GM18499 (cell line): ENCODE measurements around the gene BZW1.
"Not testable (repeated sequence)": the region's sequence is repeated elsewhere in the genome, so short reads cannot be mapped to it uniquely, and the experiment has no call there.

ENCODE experiments used
- ATAC-seq: cut with Tn5 transposase; IDR thresholded peaks from one replicate; pipeline ENCODE4 v1.9.1; 2021; ENCODE audit warnings: moderate number of reproducible peaks; ENCODE audit not compliant: insufficient read depth, unreplicated experiment

Gene BZW1

GRCh38 chr2:200788121-200788718 lies 23.5 kb upstream of the BZW1 start:
- ATAC-seq = no peak

- no peak for ATAC-seq
Observed at GRCh38 chr2:200790185-200790584, 21.5 kb upstream of the BZW1 start.

GRCh38 chr2:200791905-200792304 lies 19.8 kb upstream of the BZW1 start:
- ATAC-seq = no peak

- ATAC-seq = no peak
Observed at GRCh38 chr2:200794143-200794542, 17.6 kb upstream of the BZW1 start.

DNA sequence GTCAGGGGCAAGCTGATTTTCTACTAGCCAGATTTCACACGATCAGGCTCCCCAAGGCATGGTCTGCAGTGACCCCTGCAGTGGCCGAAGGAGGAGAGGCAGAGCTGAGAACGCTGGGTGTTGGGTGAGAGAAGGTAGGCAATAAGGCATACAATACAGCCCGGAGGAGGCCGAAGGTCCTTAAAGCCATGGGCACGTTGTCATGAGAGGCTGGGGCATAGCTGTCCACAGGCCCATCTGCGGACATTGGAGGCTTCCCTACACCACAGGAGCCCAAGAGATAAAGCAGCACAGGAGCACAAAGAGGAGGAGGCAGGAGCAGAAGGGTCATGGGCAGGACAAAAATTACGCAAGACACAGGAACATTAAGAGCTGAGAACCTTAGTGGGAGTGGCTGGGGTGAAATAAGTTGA lies 16.7 kb upstream of the BZW1 start:
- no peak for ATAC-seq

DNA sequence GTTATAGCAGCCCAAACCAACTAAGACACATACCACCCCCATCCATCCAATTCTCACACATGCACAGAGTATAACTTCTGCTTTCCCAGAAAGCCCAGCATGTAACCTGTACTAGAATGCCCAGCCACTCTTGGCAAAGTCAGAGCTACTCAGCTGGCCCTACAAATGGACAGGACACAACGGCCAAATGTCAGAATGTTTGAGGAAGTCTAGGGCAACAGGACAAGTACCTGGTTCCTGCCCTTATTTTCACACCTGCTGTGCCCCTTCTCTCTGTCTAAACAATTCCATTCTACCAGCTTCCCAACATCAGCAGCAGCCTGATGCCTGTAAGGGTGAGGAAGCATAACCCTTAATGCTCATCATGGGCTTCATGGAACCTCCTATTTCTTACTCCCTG lies 15.1 kb upstream of the BZW1 start:
- no peak for ATAC-seq

GRCh38 chr2:200797242-200797770 lies 14.4 kb upstream of the BZW1 start:
- no peak for ATAC-seq

- ATAC-seq = no peak
Observed at GRCh38 chr2:200798514-200798913, 13.2 kb upstream of the BZW1 start.

DNA sequence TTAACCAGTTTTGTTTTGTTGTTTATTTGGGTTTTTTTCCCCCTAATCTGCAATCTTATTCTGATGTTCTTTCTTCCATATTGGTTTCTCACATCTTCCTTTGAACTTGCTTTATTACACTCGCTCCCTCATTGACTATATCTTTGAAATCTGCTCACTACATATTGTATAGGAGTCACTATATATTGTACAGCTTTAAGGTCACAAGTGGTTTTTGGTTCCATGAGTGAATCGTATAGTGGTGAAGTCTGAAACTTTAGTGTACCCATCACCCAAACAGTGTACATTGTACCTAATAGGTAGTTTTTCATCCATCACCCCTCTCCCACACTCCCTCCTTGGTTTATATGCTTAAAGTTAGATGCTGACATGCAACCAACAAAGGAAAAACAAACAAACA lies 11.3 kb upstream of the BZW1 start:
- ATAC-seq = no peak

DNA sequence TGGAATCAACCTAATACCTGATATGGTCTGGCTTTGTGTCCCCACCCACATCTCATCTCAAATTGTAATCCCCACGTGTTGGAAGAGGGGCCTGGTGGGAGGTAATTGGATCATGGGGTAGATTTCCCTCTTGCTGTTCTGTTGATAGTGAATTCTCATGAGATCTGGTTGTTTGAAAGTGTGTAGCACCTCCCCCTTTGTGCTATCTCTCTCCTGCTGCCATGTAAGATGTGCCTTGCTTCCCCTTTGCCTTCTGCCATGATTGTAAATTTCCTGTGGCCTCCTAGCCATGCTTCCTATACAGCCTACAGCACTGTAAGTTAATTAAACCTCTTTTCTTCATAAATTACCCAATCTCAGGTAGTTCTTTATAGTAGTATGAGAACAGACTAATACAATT lies 10.3 kb upstream of the BZW1 start:
- ATAC-seq = not testable (repeated sequence)

- ATAC-seq = no peak
Observed at GRCh38 chr2:200809506-200810251, 2.0 kb upstream of the BZW1 start.

DNA sequence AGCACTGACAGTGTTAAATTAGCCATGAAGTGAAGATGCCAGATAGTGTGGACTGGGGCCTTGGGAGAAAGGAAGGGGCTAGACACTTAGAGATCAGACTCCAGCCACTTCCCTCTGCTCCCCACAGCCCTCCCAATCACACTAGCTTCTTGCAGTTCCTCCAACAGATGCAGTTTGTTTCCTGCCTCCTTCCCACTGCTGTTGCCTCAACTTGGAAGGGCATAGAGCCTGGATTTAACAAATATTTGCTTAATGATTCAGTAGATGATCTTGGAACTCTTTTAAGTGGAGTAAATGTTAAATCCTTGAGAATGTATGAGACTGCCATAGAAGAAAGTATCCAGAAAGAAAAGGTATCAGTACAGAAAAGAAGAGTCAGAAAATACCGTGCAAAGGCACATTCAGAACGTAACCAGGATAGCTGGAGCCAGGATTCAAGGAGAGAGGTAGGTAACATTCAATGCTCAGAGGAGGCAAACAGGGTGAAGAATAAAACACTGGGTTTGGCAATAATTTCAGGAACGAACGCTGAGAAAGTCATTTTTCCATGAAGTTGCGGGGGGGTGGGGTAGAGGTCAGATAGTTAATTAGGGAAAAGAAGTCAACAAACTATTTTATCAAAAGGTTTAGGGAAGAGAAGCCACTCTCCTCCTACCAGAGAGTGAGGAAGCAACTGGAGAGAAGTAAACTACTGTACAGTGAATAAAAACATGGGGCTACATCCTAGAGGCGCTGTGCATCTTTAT lies 1.3 kb upstream of the BZW1 start:
- no peak for ATAC-seq

DNA sequence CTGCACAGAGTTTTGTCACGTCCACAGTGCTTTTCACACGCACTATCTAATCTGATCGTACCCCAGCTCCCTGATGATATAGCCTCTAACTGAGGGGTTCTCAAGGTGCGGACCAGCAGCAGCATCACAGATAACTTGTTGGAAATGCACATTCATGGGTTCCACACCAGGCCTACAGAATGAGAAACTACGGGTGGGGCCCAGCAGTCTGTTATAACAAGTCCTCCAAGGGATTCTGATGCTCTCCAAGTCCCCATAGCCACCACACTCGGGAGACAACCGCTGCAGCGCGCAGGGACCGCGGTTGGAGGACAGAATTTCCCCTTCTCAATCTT lies 745 bp upstream of the BZW1 start:
- no peak for ATAC-seq

GRCh38 chr2:200812122-200813022 lies 662 bp downstream of the BZW1 start:
- peak; percentile 22 for ATAC-seq

GRCh38 chr2:200814276-200814815 lies 2.6 kb downstream of the BZW1 start:
- no peak for ATAC-seq

DNA sequence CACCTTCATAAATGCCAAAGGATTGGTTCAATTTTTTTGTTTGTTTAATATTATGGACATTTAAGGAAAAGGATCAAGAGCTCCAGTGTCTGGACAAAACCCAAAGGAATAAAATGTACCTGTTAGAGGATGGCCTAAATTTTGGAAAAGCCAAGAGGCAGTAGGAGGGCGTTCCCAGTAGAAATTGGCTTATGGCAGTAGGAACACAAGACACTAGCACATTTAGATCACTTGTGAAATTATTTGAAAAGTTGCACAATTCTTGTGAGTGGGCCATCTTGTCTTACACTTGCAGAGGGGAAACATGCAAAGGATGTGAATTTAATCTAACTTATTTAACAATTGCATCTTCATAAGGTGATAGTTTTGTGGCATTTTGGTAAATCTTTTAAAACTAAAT lies 3.2 kb downstream of the BZW1 start:
- no peak for ATAC-seq

GRCh38 chr2:200818732-200819131 lies 7.0 kb downstream of the BZW1 start:
- ATAC-seq = not testable (repeated sequence)

DNA sequence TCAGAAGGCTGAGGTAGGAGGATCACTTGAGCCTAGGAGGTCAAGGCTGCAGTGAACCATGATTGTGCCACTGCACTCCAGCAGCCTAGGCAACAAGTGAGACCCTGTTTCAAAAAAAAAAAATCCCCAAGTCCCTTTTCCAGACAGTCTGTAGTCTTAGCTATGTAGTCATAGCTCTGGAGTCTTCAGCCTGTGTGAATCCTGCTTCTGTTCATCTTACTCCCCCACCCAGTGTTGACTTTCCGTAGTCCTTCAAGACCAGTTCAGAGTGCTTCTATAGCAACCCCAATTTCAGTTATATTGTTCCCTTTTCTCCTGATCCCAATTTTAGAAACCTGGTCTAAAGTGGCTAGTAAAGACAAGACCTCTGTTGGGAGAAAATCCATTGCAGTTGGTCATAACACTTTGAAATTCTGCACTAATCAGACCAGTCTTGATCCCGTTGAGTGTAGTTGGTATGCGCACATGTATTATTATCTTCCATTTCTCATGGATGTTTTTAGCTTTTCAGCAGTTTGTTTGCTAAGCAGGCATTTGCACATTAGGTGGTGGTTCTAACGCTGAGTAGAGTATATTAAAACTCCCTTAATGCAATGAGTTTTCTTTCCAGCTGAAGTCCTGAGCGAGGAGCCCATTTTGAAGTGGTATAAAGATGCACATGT lies 9.0 kb downstream of the BZW1 start:
- ATAC-seq = no peak

- no peak for ATAC-seq
Observed at GRCh38 chr2:200821686-200822245, 10.1 kb downstream of the BZW1 start.
